Loucy (cell line): Measurements from ENCODE around the gene COL27A1.

Source experiments
- CTCF ChIP-seq: fragments of 200-600 bp; sonication (generic); conservative IDR thresholded peaks from 2 replicates; pipeline ENCODE4 v1.5.1; 2014; ENCODE audit warnings: mild to moderate bottlenecking, antibody characterized with exemption, low read length
- EZH2phosphoT487 ChIP-seq: fragments of 200-600 bp; IDR thresholded peaks from 2 replicates; pipeline ENCODE4 v1.6.1; 2018; ENCODE audit warnings: antibody characterized with exemption, mild to moderate bottlenecking, moderate library complexity, borderline replicate concordance

GRCh38 chr9:114237781-114238180 lies 82.4 kb downstream of the COL27A1 start:
- TF ChIP-seq CTCF = no peak
- no peak for TF ChIP-seq EZH2phosphoT487
